HG03066 (cell line): ENCODE measurements around the gene HOXB2.

ENCODE experiments used
- ATAC-seq: cut with Tn5 transposase; IDR thresholded peaks from one replicate; pipeline ENCODE4 v1.9.1; 2021; ENCODE audit warnings: low read depth; ENCODE audit not compliant: unreplicated experiment

HOXB2 gene

GRCh38 chr17:48499735-48500434 lies 45.0 kb downstream of the HOXB2 start:
- ATAC-seq: no peak

GRCh38 chr17:48499248-48499647 lies 45.7 kb downstream of the HOXB2 start:
- ATAC-seq: no peak

- ATAC-seq: no peak
These were observed 46.6 kb downstream of the HOXB2 start for GRCh38 chr17:48498164-48498850.

- ATAC-seq: no peak
These were observed 47.8 kb downstream of the HOXB2 start for GRCh38 chr17:48497103-48497502.

- ATAC-seq: no peak
These were observed 50.6 kb downstream of the HOXB2 start for GRCh38 chr17:48494335-48494734.
